ENCODE measurements around the gene ALS2.
A peak's percentile ranks its signal among the peaks of the same experiment; 100 is the strongest.
"Not testable (repeated sequence)": the region's sequence is repeated elsewhere in the genome, so short reads cannot be mapped to it uniquely, and the experiment has no call there.

Gene ALS2

GRCh38 chr2:201673546-201673945 lies 107.2 kb downstream of the ALS2 start:
- no peak for DNase-seq (ENCODE audit: low read depth)
- no peak for TF ChIP-seq CTCF (IDR thresholded peaks at IDR 0.05; ENCODE audit: low read length, missing control alignments)

GRCh38 chr2:201671205-201671604 lies 109.5 kb downstream of the ALS2 start:
- not testable (repeated sequence) for H3K4me3 ChIP-seq (replicated peaks; ENCODE audit: low read depth, low read length); DNase-seq (ENCODE audit: low read depth)

More at GRCh38 chr2:201673546-201673945, 107.2 kb downstream of the ALS2 start:
- no peak overlapping the region for H3K4me3 ChIP-seq (replicated peaks; ENCODE audit: low read depth, low read length)

DNA sequence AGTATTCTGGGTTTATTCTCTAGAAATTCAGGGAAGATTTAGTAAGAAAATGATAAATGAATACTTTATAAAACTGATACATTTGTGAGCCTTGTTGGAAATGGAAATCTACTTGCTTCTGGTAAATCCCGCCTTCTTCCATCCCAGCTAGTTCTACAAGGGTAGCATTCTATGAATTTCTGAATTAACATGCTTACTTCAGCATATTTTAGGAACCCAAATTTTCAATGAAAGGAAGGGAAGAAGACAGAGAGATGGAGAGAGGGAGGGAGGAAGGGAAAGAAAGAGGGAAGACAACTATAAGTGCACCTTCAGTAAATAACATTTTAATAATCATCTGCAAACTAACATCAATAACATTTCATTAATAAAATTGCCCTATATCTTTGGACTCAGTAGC lies 110.9 kb downstream of the ALS2 start:
- TF ChIP-seq CTCF (IDR thresholded peaks at IDR 0.05; ENCODE audit: low read length, missing control alignments), result no peak
- no peak overlapping the region for H3K4me3 ChIP-seq (replicated peaks; ENCODE audit: low read depth, low read length)
- no peak for DNase-seq (ENCODE audit: low read depth)

- H3K4me3 ChIP-seq (replicated peaks; ENCODE audit: low read depth, low read length), result no peak overlapping the region
- DNase-seq (ENCODE audit: low read depth), result no peak
- TF ChIP-seq CTCF (IDR thresholded peaks at IDR 0.05; ENCODE audit: low read length, missing control alignments), result no peak
These were observed 112.3 kb downstream of the ALS2 start for GRCh38 chr2:201668402-201668910.

DNA sequence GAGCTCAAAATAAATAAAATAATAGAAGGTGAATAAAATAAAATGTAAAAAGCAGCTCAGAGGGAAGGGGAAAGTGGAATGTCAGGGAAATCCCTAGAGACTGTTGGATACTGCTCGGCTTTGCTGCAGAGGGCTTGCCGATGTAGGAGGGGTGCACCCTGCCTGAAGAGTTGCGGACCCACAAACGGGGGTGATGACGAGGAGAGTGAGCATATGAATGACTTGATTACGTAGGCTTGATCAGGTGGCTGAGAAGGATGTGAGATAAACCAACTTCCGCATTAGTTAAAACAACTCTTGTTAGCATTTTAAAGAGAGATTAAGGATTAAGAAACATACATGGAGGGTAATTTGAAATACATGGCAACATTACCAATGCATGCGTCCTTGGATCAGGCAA lies 116.4 kb downstream of the ALS2 start:
- H3K4me3 ChIP-seq (replicated peaks; ENCODE audit: low read depth, low read length), result no peak overlapping the region
- DNase-seq (ENCODE audit: low read depth), result no peak
- TF ChIP-seq CTCF (IDR thresholded peaks at IDR 0.05; ENCODE audit: low read length, missing control alignments), result no peak

GRCh38 chr2:201661366-201661765 lies 119.4 kb downstream of the ALS2 start:
- H3K4me3 ChIP-seq (replicated peaks; ENCODE audit: low read depth, low read length), result no peak overlapping the region
- peak; percentile 33 for DNase-seq (ENCODE audit: low read depth)
- no peak for TF ChIP-seq CTCF (IDR thresholded peaks at IDR 0.05; ENCODE audit: low read length, missing control alignments)

- DNase-seq (ENCODE audit: low read depth), result no peak
- TF ChIP-seq CTCF (IDR thresholded peaks at IDR 0.05; ENCODE audit: low read length, missing control alignments), result no peak
- H3K4me3 ChIP-seq (replicated peaks; ENCODE audit: low read depth, low read length), result no peak overlapping the region
These were observed 120.3 kb downstream of the ALS2 start for GRCh38 chr2:201660293-201660895.

Measured in fibroblast of pulmonary artery (primary cell).